Fibroblast of peridontal ligament (primary cell): Measurements from ENCODE around the gene PAN2.
"Not testable (repeated sequence)": the region's sequence is repeated elsewhere in the genome, so short reads cannot be mapped to it uniquely, and the experiment has no call there.

Source experiments
- DNase-seq: peaks from one replicate; pipeline ENCODE4 v3.0.0-alpha.2; 2010; ENCODE audit errors: extremely low read depth

Gene PAN2

GRCh38 chr12:56311003-56311402 lies 22.8 kb downstream of the PAN2 start:
- no peak for DNase-seq

GRCh38 chr12:56308714-56309113 lies 25.1 kb downstream of the PAN2 start:
- no peak for DNase-seq

- DNase-seq, result no peak
Measured at GRCh38 chr12:56307221-56307965, 26.4 kb downstream of the PAN2 start.

GRCh38 chr12:56304872-56305590 lies 28.8 kb downstream of the PAN2 start:
- DNase-seq, result no peak

GRCh38 chr12:56304276-56304675 lies 29.5 kb downstream of the PAN2 start:
- no peak for DNase-seq

GRCh38 chr12:56300644-56301464 lies 32.9 kb downstream of the PAN2 start:
- no peak for DNase-seq

GRCh38 chr12:56299853-56300643 lies 33.8 kb downstream of the PAN2 start, which contains the start of gene CS:
CS (minus strand) TSS chr12:56300330; CDS start chr12:56300201, 129 bp downstream.
- DNase-seq, result peak; percentile 95

GRCh38 chr12:56299308-56299852 lies 34.4 kb downstream of the PAN2 start:
- peak; percentile 32 for DNase-seq

- DNase-seq, result no peak
Measured at GRCh38 chr12:56298828-56299227, 35.0 kb downstream of the PAN2 start.

GRCh38 chr12:56297400-56297799 lies 36.4 kb downstream of the PAN2 start:
- no peak for DNase-seq

GRCh38 chr12:56296295-56296694 lies 37.5 kb downstream of the PAN2 start:
- peak; percentile 66 for DNase-seq

GRCh38 chr12:56293795-56294194 lies 40.0 kb downstream of the PAN2 start:
- DNase-seq, result no peak

GRCh38 chr12:56288705-56289387 lies 45.0 kb downstream of the PAN2 start:
- no peak for DNase-seq

- DNase-seq, result peak; percentile 21
Measured at GRCh38 chr12:56286044-56286830, 47.6 kb downstream of the PAN2 start.

- DNase-seq, result not testable (repeated sequence)
Measured at GRCh38 chr12:56284263-56284662, 49.5 kb downstream of the PAN2 start.

- no peak for DNase-seq
Measured at GRCh38 chr12:56282579-56282978, 51.2 kb downstream of the PAN2 start.

GRCh38 chr12:56282030-56282429 lies 51.8 kb downstream of the PAN2 start:
- no peak for DNase-seq

GRCh38 chr12:56280849-56281248 lies 53.0 kb downstream of the PAN2 start:
- DNase-seq, result no peak

GRCh38 chr12:56278905-56279304 lies 54.9 kb downstream of the PAN2 start:
- DNase-seq, result no peak

- DNase-seq, result no peak
Measured at GRCh38 chr12:56274299-56274698, 59.5 kb downstream of the PAN2 start.
